Fibroblast of skin of right biceps (primary cell): ENCODE measurements around the gene CBX5.

ENCODE experiments used
- DNase-seq: peaks from one replicate; pipeline ENCODE4 v3.0.0-alpha.2; 2013

CBX5 gene

GRCh38 chr12:54221402-54221984, 58.4 kb downstream of the CBX5 start:
- DNase-seq: no peak

GRCh38 chr12:54220567-54220966, 59.4 kb downstream of the CBX5 start:
- DNase-seq: no peak

- peak; percentile 77 for DNase-seq
These were observed 59.8 kb downstream of the CBX5 start for GRCh38 chr12:54220092-54220557.

GRCh38 chr12:54217774-54218241, 62.1 kb downstream of the CBX5 start:
- DNase-seq: peak; percentile 31

- DNase-seq: peak; percentile 88
These were observed 62.9 kb downstream of the CBX5 start for GRCh38 chr12:54216797-54217661.

GRCh38 chr12:54215989-54216796, 63.7 kb downstream of the CBX5 start:
- no peak for DNase-seq

GRCh38 chr12:54214553-54215406, 65.1 kb downstream of the CBX5 start:
- peak; percentile 91 for DNase-seq

- no peak for DNase-seq
These were observed 66.8 kb downstream of the CBX5 start for GRCh38 chr12:54213079-54213478.

GRCh38 chr12:54211920-54212319, 68.0 kb downstream of the CBX5 start:
- no peak for DNase-seq

- no peak for DNase-seq
These were observed 69.5 kb downstream of the CBX5 start for GRCh38 chr12:54210400-54210790.

- DNase-seq: no peak
These were observed 71.3 kb downstream of the CBX5 start for GRCh38 chr12:54208591-54208990.

GRCh38 chr12:54207539-54208294, 72.2 kb downstream of the CBX5 start:
- DNase-seq: peak; percentile 61

GRCh38 chr12:54206791-54207190, 73.1 kb downstream of the CBX5 start:
- DNase-seq: peak; percentile 17

- no peak for DNase-seq
These were observed 75.6 kb downstream of the CBX5 start for GRCh38 chr12:54204316-54204715.

GRCh38 chr12:54201001-54201794, 78.7 kb downstream of the CBX5 start:
- DNase-seq: peak; percentile 77

GRCh38 chr12:54200412-54200811, 79.5 kb downstream of the CBX5 start:
- DNase-seq: no peak

GRCh38 chr12:54199917-54200316, 80.0 kb downstream of the CBX5 start:
- no peak for DNase-seq

- no peak for DNase-seq
These were observed 80.9 kb downstream of the CBX5 start for GRCh38 chr12:54199034-54199433.

- peak; percentile 85 for DNase-seq
These were observed 82.5 kb downstream of the CBX5 start for GRCh38 chr12:54197431-54197909.

GRCh38 chr12:54197010-54197409, 82.9 kb downstream of the CBX5 start:
- no peak for DNase-seq

- no peak for DNase-seq
These were observed 83.5 kb downstream of the CBX5 start for GRCh38 chr12:54196396-54196795.
